RWPE2 (cell line): ENCODE data around the gene GP5.

Source experiments
- ATAC-seq: fragments of 200-7000 bp; cut with Tn5 transposase; 3 replicates; pipeline ENCODE4 v1.9.1; 2021; ENCODE audit warnings: low read depth
- DNase-seq: peaks from one replicate; pipeline ENCODE4 v3.0.0-alpha.2; 2020; ENCODE audit warnings: low spot score
- H3K27ac ChIP-seq: fragments of 450-650 bp; 2 replicates; pipeline ENCODE4 v1.5.1; 2017; ENCODE audit warnings: mild to moderate bottlenecking; ENCODE audit not compliant: poor library complexity, severe bottlenecking
- H3K27me3 ChIP-seq: fragments of 250-450 bp; sonication (Bioruptor Pico); 2 replicates; pipeline ENCODE4 v1.5.1; 2021; ENCODE audit warnings: mild to moderate bottlenecking, moderate library complexity; ENCODE audit not compliant: insufficient read depth, poor library complexity, severe bottlenecking
- H3K36me3 ChIP-seq: fragments of 250-450 bp; sonication (Bioruptor Pico); 2 replicates; pipeline ENCODE4 v1.5.1; 2020; ENCODE audit warnings: low read depth, mild to moderate bottlenecking, moderate library complexity
- H3K4me1 ChIP-seq: fragments of 250-450 bp; sonication (Bioruptor Pico); 2 replicates; pipeline ENCODE4 v1.5.1; 2021; ENCODE audit warnings: mild to moderate bottlenecking, moderate library complexity; ENCODE audit not compliant: insufficient read depth, poor library complexity, severe bottlenecking
- H3K4me3 ChIP-seq: fragments of 250-450 bp; sonication (Bioruptor Pico); 2 replicates; pipeline ENCODE4 v1.5.1; 2021; ENCODE audit warnings: mild to moderate bottlenecking, moderate library complexity; ENCODE audit not compliant: severe bottlenecking
- H3K9me3 ChIP-seq: fragments of 250-450 bp; sonication (Bioruptor Pico); 2 replicates; pipeline ENCODE4 v1.5.1; 2021; ENCODE audit warnings: mild to moderate bottlenecking, moderate library complexity; ENCODE audit not compliant: severe bottlenecking
- CTCF ChIP-seq: fragments of 450-650 bp; IDR thresholded peaks from one replicate; pipeline ENCODE4 v1.5.1; 2017; ENCODE audit warnings: mild to moderate bottlenecking, moderate library complexity; ENCODE audit not compliant: poor library complexity, severe bottlenecking

Gene GP5

GRCh38 chr3:194370753-194371152, 28.3 kb downstream of the GP5 start:
- DNase-seq, result no peak
- no peaks in the 10 kb centered on the region for H3K4me1 ChIP-seq
- no peak overlapping the region for H3K4me3 ChIP-seq
- H3K27ac ChIP-seq, result no peak overlapping the region
- TF ChIP-seq CTCF, result no peak
- no peaks in the 10 kb centered on the region for H3K9me3 ChIP-seq
- no peaks in the 10 kb centered on the region for H3K36me3 ChIP-seq
- no peak for ATAC-seq
- no peaks in the 10 kb centered on the region for H3K27me3 ChIP-seq

- Histone ChIP-seq H3K27ac (no peak within 1 kb of the TSS), H3K9me3 (no peaks in the 10 kb centered on the region), H3K27me3 (no peaks in the 10 kb centered on the region), H3K4me1 (no peaks in the 10 kb centered on the region), H3K36me3 (no peaks in the 10 kb centered on the region), H3K4me3 (no peak within 1 kb of the TSS)
- no peak for DNase-seq
- peak; percentile 77 for ATAC-seq
- TF ChIP-seq CTCF, result no peak
These were observed 29.4 kb downstream of the GP5 start, which contains the start of gene LRRC15 for GRCh38 chr3:194369522-194370279. Gene LRRC15 (minus strand): TSS chr3:194369743. CDS start chr3:194361043, 8,700 bp downstream.

- no peak for ATAC-seq
- no peak overlapping the region for H3K4me3 ChIP-seq
- H3K9me3 ChIP-seq, result no peaks in the 10 kb centered on the region
These were observed 30.1 kb downstream of the GP5 start for GRCh38 chr3:194368918-194369317.

GRCh38 chr3:194367992-194368841, 30.8 kb downstream of the GP5 start:
- ATAC-seq (no peak), DNase-seq (no peak)
- TF ChIP-seq CTCF, result no peak

More at GRCh38 chr3:194368918-194369317, 30.1 kb downstream of the GP5 start:
- Histone ChIP-seq H3K4me1 (no peaks in the 10 kb centered on the region), H3K27ac (no peak overlapping the region), H3K27me3 (no peaks in the 10 kb centered on the region), H3K36me3 (no peaks in the 10 kb centered on the region)
- DNase-seq, result no peak
- TF ChIP-seq CTCF, result no peak

More at GRCh38 chr3:194367992-194368841, 30.8 kb downstream of the GP5 start:
- Histone ChIP-seq H3K4me3 (no peak overlapping the region), H3K36me3 (no peaks in the 10 kb centered on the region), H3K4me1 (no peaks in the 10 kb centered on the region), H3K27ac (no peak overlapping the region), H3K9me3 (no peaks in the 10 kb centered on the region), H3K27me3 (no peaks in the 10 kb centered on the region)
